Medulla oblongata (tissue), 1 donor: ENCODE data around the gene ITFG1.
"Not testable (repeated sequence)": the region's sequence is repeated elsewhere in the genome, so short reads cannot be mapped to it uniquely, and the experiment has no call there.

Experiments used
- DNase-seq: peaks from one replicate; pipeline ENCODE4 v3.0.0-alpha.2; 2015; ENCODE audit errors: extremely low spot score

Gene ITFG1

GRCh38 chr16:47473792-47474191, 12.9 kb upstream of the ITFG1 start:
- DNase-seq: no peak

- not testable (repeated sequence) for DNase-seq
Measured at GRCh38 chr16:47473004-47473403, 12.1 kb upstream of the ITFG1 start.

- DNase-seq: no peak
Measured at GRCh38 chr16:47470810-47471209, 9.9 kb upstream of the ITFG1 start.

- no peak for DNase-seq
Measured at GRCh38 chr16:47470211-47470610, 9.3 kb upstream of the ITFG1 start.

- DNase-seq: no peak
Measured at GRCh38 chr16:47469227-47469626, 8.4 kb upstream of the ITFG1 start.

GRCh38 chr16:47468070-47468689, 7.3 kb upstream of the ITFG1 start:
- DNase-seq: not testable (repeated sequence)

GRCh38 chr16:47467501-47467900, 6.6 kb upstream of the ITFG1 start:
- DNase-seq: no peak

GRCh38 chr16:47465919-47466630, 5.2 kb upstream of the ITFG1 start:
- DNase-seq: no peak

- DNase-seq: peak; percentile 50
Measured at GRCh38 chr16:47463771-47464624, 3.1 kb upstream of the ITFG1 start.

- peak; percentile 48 for DNase-seq
Measured at GRCh38 chr16:47461598-47462266, 869 bp upstream of the ITFG1 start.

GRCh38 chr16:47460359-47460710, 528 bp downstream of the ITFG1 start:
- no peak for DNase-seq

GRCh38 chr16:47459603-47460002, 1.3 kb downstream of the ITFG1 start:
- DNase-seq: no peak

GRCh38 chr16:47458331-47458730, 2.5 kb downstream of the ITFG1 start:
- no peak for DNase-seq

GRCh38 chr16:47449788-47450187, 11.1 kb downstream of the ITFG1 start:
- DNase-seq: no peak

GRCh38 chr16:47448830-47449575, 11.9 kb downstream of the ITFG1 start:
- no peak for DNase-seq

GRCh38 chr16:47446431-47446830, 14.4 kb downstream of the ITFG1 start:
- no peak for DNase-seq

GRCh38 chr16:47442884-47443283, 18.0 kb downstream of the ITFG1 start:
- DNase-seq: not testable (repeated sequence)

- DNase-seq: not testable (repeated sequence)
Measured at GRCh38 chr16:47440066-47440465, 20.8 kb downstream of the ITFG1 start.

- DNase-seq: not testable (repeated sequence)
Measured at GRCh38 chr16:47434274-47434673, 26.6 kb downstream of the ITFG1 start.

GRCh38 chr16:47431960-47432359, 28.9 kb downstream of the ITFG1 start:
- DNase-seq: no peak

GRCh38 chr16:47426806-47427205, 34.1 kb downstream of the ITFG1 start:
- DNase-seq: no peak
